GM10266 (cell line): ENCODE measurements around the gene CYP4B1.

Source experiments
- DNase-seq: peaks from one replicate; pipeline ENCODE4 v3.0.0; 2012; ENCODE audit errors: extremely low spot score
- CTCF ChIP-seq: IDR thresholded peaks from 2 replicates; pipeline ENCODE4 v1.5.1; 2012; ENCODE audit warnings: mild to moderate bottlenecking, low read depth; ENCODE audit not compliant: control insufficient read depth, insufficient read depth; ENCODE audit errors: missing control alignments

Gene CYP4B1

GRCh38 chr1:46805755-46806154 is 6.9 kb downstream of the CYP4B1 start:
- DNase-seq: no peak
- no peak for TF ChIP-seq CTCF

DNA sequence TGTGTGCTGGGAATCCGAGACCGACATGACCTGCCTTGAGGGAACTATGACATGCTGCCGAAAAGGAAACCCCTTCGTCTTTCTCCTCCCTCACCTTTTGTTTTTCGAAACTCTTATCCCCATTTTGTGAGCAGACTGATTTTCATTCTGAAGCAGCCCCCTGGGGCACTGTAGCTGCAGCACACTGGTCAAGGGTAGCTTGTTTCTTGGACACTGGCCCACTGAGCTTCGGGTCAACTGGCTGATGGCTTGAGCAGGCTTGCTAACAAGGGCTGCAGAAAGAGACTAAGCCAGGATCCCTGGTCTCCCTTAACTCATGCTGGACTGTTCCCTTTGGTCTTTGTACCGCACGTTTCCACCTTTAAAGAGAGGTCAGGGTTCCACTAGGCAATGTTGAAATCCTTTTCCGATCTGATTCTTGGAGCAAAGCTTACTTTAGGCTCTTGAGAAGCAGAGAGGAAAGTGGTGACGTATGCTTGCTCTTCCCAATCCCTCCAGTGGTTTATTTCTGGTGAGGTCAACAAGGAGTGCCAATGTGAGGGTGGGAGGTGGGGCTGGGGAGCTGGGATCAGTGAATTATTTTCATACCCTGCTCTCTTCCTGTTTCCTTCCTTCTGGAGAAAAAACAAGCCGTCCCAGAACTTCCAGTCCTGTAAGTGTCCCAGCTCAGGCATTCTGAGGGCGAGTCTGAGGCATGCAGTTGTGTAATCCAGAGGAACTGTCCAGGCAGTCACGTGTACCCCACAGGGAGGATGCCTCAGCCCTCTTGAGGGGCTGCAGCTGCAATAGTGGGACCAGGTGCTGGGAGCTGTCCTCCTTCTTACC is 7.6 kb downstream of the CYP4B1 start:
- no peak for TF ChIP-seq CTCF
- DNase-seq: no peak

DNA sequence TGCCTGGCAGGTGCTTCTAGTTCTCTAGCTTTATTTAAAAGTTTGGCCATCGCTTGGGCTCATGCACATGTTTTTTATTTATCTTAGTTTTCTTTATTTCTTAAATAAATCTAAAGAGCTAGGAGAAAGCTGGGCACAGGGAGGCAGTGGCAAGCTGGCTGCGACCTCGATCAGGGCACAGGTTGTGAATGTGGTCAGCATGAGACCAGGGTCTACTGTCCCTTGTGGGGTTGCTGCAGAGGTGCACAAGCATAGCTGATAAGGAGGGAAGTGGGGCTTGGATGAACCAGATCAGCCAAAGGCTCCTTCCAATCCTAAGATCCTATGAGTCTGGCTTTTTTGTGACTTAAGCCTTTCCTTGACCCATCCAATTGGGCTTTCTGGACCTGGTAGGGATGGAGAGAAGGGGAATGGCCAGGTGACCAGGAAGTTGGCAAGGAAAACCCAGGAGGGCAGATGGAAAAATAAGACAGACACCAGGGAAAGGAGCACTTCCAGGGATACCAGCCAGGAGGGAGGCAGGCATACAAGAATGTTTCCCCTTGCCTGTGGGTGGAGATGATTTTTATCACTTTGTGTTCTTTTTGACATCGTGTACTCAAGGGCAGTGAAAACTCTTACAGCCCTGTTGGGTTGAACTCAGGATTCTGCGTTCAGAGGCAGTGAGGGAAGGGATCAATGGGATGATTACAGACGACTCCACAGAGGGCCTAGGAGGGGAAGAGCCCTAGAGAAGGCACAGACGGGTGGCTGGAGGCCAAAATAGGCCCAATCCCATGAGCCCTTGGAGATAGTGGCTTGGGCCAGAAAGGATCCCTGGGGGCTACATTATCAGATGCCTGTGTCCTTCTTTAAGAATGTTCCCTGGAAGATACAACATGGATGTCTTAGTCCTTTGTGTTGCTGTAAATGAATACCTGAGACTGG is 8.5 kb downstream of the CYP4B1 start:
- DNase-seq: no peak

GRCh38 chr1:46809071-46809470 is 10.2 kb downstream of the CYP4B1 start:
- no peak for TF ChIP-seq CTCF
- no peak for DNase-seq

More for the DNA sequence above, 8.5 kb downstream of the CYP4B1 start:
- no peak for TF ChIP-seq CTCF

DNA sequence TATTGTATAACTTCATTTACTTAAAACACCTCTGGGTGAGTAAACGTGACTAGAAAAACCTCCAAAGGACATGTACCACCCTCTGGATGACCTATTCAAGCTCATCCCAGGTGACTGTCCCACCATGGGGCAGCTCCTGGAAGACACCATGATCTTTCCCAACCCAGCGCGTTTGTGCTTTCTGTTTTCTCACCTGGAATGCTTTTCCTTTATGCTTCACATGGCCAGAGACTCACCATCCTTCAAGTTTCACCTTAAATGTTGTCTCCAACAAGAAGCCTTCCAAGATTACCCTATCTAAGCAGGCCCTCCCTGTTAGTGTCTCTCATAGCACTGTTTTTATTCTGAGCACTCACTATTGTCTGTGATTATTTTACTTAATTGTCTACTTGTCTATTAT is 11.1 kb downstream of the CYP4B1 start:
- DNase-seq: no peak
- TF ChIP-seq CTCF: no peak

- DNase-seq: no peak
- no peak for TF ChIP-seq CTCF
Measured at GRCh38 chr1:46810596-46810995, 11.8 kb downstream of the CYP4B1 start.
